IMR-90 (cell line): ENCODE measurements around the gene PSMB2. TPM values are rescaled to one million over a fixed set of nuclear protein-coding genes. Genes with fewer than 3 reads are reported as not detected.

ENCODE experiments used
- ATAC-seq: fragments of 200-7000 bp; cut with Tn5 transposase; 2 replicates; pipeline ENCODE4 v1.9.1; 2020; ENCODE audit warnings: low read depth, mild to moderate bottlenecking, moderate library complexity
- BruUV-seq: library from RNA; stranded (reverse); fragments of 400-500 nt; replicated peaks from 2 replicates; lab custom pipeline; 2021; lab: Mats Ljungman, UMichigan
- CTCF ChIA-PET: fragments of 300-600 bp; formaldehyde crosslinking; extraction: SDS; loops from one replicate; lab custom pipeline; 2021; ENCODE audit warnings: antibody characterized with exemption; lab: Yijun Ruan, JAX
- POLR2A ChIA-PET: fragments of 300-600 bp; sonication (Branson Sonifier 250); formaldehyde crosslinking; loops from one replicate; lab custom pipeline; 2022; ENCODE audit warnings: antibody characterized with exemption; ENCODE audit not compliant: unreplicated experiment; lab: Charles Lee
- DNase-seq: peaks from one replicate; pipeline ENCODE4 v3.0.0; 2013
- H2AFZ ChIP-seq: replicated peaks from 2 replicates; pipeline ENCODE3; 2013; ENCODE audit warnings: low read length, mild to moderate bottlenecking; ENCODE audit not compliant: poor library complexity
- H2AK5ac ChIP-seq: 2 replicates; pipeline ENCODE4 v1.6.1; 2013; ENCODE audit warnings: low read depth, low read length, inconsistent platforms
- H2AK9ac ChIP-seq: replicated peaks from 2 replicates; pipeline ENCODE3; 2013; ENCODE audit warnings: mild to moderate bottlenecking, low read depth, low read length, moderate library complexity; ENCODE audit not compliant: poor library complexity
- H2BK120ac ChIP-seq: 2 replicates; pipeline ENCODE4 v1.6.1; 2013; ENCODE audit warnings: low read depth, low read length, inconsistent platforms
- H2BK15ac ChIP-seq: 3 replicates; pipeline ENCODE4 v1.6.1; 2013; ENCODE audit warnings: low read depth, low read length, inconsistent platforms
- H2BK20ac ChIP-seq: 2 replicates; pipeline ENCODE4 v1.6.1; 2013; ENCODE audit warnings: low read depth, mild to moderate bottlenecking, inconsistent platforms, low read length, moderate library complexity
- H2BK5ac ChIP-seq: 2 replicates; pipeline ENCODE4 v1.6.1; 2013; ENCODE audit warnings: mild to moderate bottlenecking, low read depth, low read length, inconsistent platforms; ENCODE audit not compliant: poor library complexity, severe bottlenecking
- H3K14ac ChIP-seq: replicated peaks from 2 replicates; pipeline ENCODE4 v1.6.1; 2013; ENCODE audit warnings: low read depth, low read length, inconsistent platforms
- H3K18ac ChIP-seq: 2 replicates; pipeline ENCODE4 v1.6.1; 2013; ENCODE audit warnings: low read depth, low read length, control low read depth
- H3K23ac ChIP-seq: 2 replicates; pipeline ENCODE4 v1.6.1; 2013; ENCODE audit warnings: low read depth, low read length, inconsistent platforms
- H3K27ac ChIP-seq: 2 replicates; pipeline ENCODE4 v1.5.1; 2013; ENCODE audit warnings: mild to moderate bottlenecking, control low read depth, low read length; ENCODE audit not compliant: insufficient read depth
- H3K27me3 ChIP-seq: 2 replicates; pipeline ENCODE4 v1.6.1; 2013; ENCODE audit warnings: low read length; ENCODE audit not compliant: control insufficient read depth, insufficient read depth
- H3K36me3 ChIP-seq: 2 replicates; pipeline ENCODE4 v1.6.1; 2013; ENCODE audit warnings: low read length, mixed read lengths; ENCODE audit not compliant: control insufficient read depth, insufficient read depth
- H3K4ac ChIP-seq: 2 replicates; pipeline ENCODE4 v1.6.1; 2013; ENCODE audit warnings: low read depth, low read length, inconsistent platforms
- H3K4me1 ChIP-seq: 2 replicates; pipeline ENCODE4 v1.6.1; 2013; ENCODE audit warnings: low read length, mixed read lengths; ENCODE audit not compliant: control insufficient read depth, insufficient read depth
- H3K4me2 ChIP-seq: 2 replicates; pipeline ENCODE4 v1.6.1; 2013; ENCODE audit warnings: low read depth, mild to moderate bottlenecking, control low read depth, low read length, moderate library complexity
- H3K4me3 ChIP-seq: 2 replicates; pipeline ENCODE4 v1.5.1; 2013; ENCODE audit warnings: low read depth, mild to moderate bottlenecking, control low read depth, low read length, moderate library complexity; ENCODE audit not compliant: insufficient read depth
- H3K56ac ChIP-seq: 2 replicates; pipeline ENCODE4 v1.6.1; 2013; ENCODE audit warnings: low read length, inconsistent platforms; ENCODE audit not compliant: insufficient read depth; ENCODE audit errors: extremely low read depth
- H3K79me1 ChIP-seq, 2 experiments: 2 replicates each; pipeline ENCODE4 v1.6.1; 2013; ENCODE audit warnings: low read length in 2 of 2, inconsistent platforms in 1 of 2, low read depth in 1 of 2
- H3K9ac ChIP-seq: 2 replicates; pipeline ENCODE4 v1.6.1; 2013; ENCODE audit warnings: low read depth, low read length, control low read depth
- H3K9me1 ChIP-seq: 2 replicates; pipeline ENCODE4 v1.6.1; 2013; ENCODE audit warnings: low read length, inconsistent platforms; ENCODE audit not compliant: insufficient read depth
- H3K9me3 ChIP-seq: 2 replicates; pipeline ENCODE4 v1.6.1; 2013; ENCODE audit warnings: low read length; ENCODE audit not compliant: control insufficient read depth, insufficient read depth
- H4K20me1 ChIP-seq: 2 replicates; pipeline ENCODE4 v1.6.1; 2013; ENCODE audit warnings: low read length, inconsistent platforms; ENCODE audit not compliant: insufficient read depth
- H4K5ac ChIP-seq: 2 replicates; pipeline ENCODE4 v1.6.1; 2013; ENCODE audit warnings: mild to moderate bottlenecking, low read depth, low read length, control low read depth
- H4K8ac ChIP-seq, 2 experiments: 2 replicates each; pipeline ENCODE4 v1.6.1; 2013; ENCODE audit warnings: low read depth in 2 of 2, low read length in 2 of 2, control low read depth in 1 of 2, inconsistent platforms in 1 of 2
- H4K91ac ChIP-seq: 2 replicates; pipeline ENCODE4 v1.6.1; 2013; ENCODE audit warnings: low read depth, low read length, inconsistent platforms; ENCODE audit not compliant: insufficient read depth
- CHD1 ChIP-seq: IDR thresholded peaks from 2 replicates; pipeline ENCODE4 v1.6.1; 2012; ENCODE audit warnings: low read depth, low read length, improper control_type of control experiment
- ELK1 ChIP-seq: fragments of 150-350 bp; IDR thresholded peaks from 2 replicates; pipeline ENCODE4 v1.6.1; 2016; ENCODE audit warnings: low read depth, mild to moderate bottlenecking, low read length, moderate library complexity, borderline replicate concordance
- MAFK ChIP-seq: IDR thresholded peaks from 2 replicates; pipeline ENCODE4 v1.6.1; 2012; ENCODE audit warnings: low read depth, low read length, improper control_type of control experiment
- MAZ ChIP-seq: IDR thresholded peaks from 2 replicates; pipeline ENCODE4 v1.6.1; 2012; ENCODE audit warnings: low read depth, mild to moderate bottlenecking, low read length, improper control_type of control experiment, moderate library complexity, borderline replicate concordance
- MXI1 ChIP-seq: IDR thresholded peaks from 2 replicates; pipeline ENCODE4 v1.6.1; 2012; ENCODE audit warnings: low read depth, mild to moderate bottlenecking, low read length, moderate library complexity, borderline replicate concordance
- NFE2L2 ChIP-seq: fragments of 150-350 bp; IDR thresholded peaks from 2 replicates; pipeline ENCODE4 v1.6.1; 2016; ENCODE audit warnings: low read depth, mild to moderate bottlenecking, low read length
- POLR2A ChIP-seq: IDR thresholded peaks from 2 replicates; pipeline ENCODE4 v1.6.1; 2012; ENCODE audit warnings: mild to moderate bottlenecking, low read depth, low read length
- RFX5 ChIP-seq: IDR thresholded peaks from 2 replicates; pipeline ENCODE4 v1.8.0; 2012; ENCODE audit warnings: low read depth, mild to moderate bottlenecking, low read length, moderate library complexity
- WGBS, 2 experiments: methylation state at CpG; one replicate each; pipeline versions ENCODE4 v1.1.5 to v1.1.7; 2013; ENCODE audit warnings: missing lambda C conversion rate in 2 of 2; ENCODE audit not compliant: insufficient read length in 1 of 2; ENCODE audit errors: extremely low coverage in 2 of 2; 5-methylcytosine and 5-hydroxymethylcytosine counted together
- dilution Hi-C: fragments of 300-500 bp; cut with HindIII; formaldehyde crosslinking; loops from one replicate; pipeline ENCODE4 v1.14.3; 2018; ENCODE audit warnings: low sequenced_read_pairs; ENCODE audit not compliant: unreplicated experiment
- in situ Hi-C: fragments of 300-500 bp; cut with MboI; formaldehyde crosslinking; loops from 3 replicates; pipeline ENCODE4 v1.14.3; 2019; ENCODE audit warnings: low sequenced_read_pairs, inconsistent platforms, mixed read lengths
- intact Hi-C: fragments of 100-400 bp; cut with micrococcal nuclease; formaldehyde crosslinking; loops from 2 replicates; pipeline ENCODE4 v1.10.0; 2022
- polyA plus RNA-seq, 3 experiments: library from polyadenylated mRNA; depleted of rRNA; stranded (reverse); fragments of >200 nt; gene quantifications; 2 replicates each; pipeline ENCODE4 v1.2.3, GENCODE V29; 2012; ENCODE audit warnings: low replicate concordance in 1 of 3
- total RNA-seq: library from RNA; depleted of rRNA; stranded (reverse); fragments of >200 nt; gene quantifications from 2 replicates; pipeline ENCODE4 v1.2.3, GENCODE V29; 2012

Gene PSMB2
- total and polyA plus RNA-seq, 2 of the 4 experiments (the other 2 are of a cell fraction) = 23.8 to 86.2 TPM

- Histone ChIP-seq H2AK5ac (no peak overlapping the region), H3K4me2 (peak overlapping the region; percentile 82), H3K4ac (no peak overlapping the region), H3K9me3 (no peaks in the 10 kb centered on the region), H2AK9ac (no peak overlapping the region), H3K23ac (no peak overlapping the region), H4K5ac (no peak overlapping the region), H3K27me3 (peaks cover 14% of the 10 kb centered on the region), H2BK5ac (peak overlapping the region; percentile 28), H3K9ac (peak overlapping the region; percentile 89; the same call in 1 of the 2 replicates), H3K4me3 (peak overlapping the region; percentile 90), H3K56ac (no peak overlapping the region), H3K14ac (no peak overlapping the region), H4K8ac (peak overlapping the region in 1 of 2 experiments; percentile 86; a peak in 3 of 4 replicates), H2BK15ac (no peak overlapping the region), H2BK20ac (no peak overlapping the region), H4K91ac (no peak overlapping the region), H2AFZ (peak overlapping the region; percentile 75), H4K20me1 (no peaks in the 10 kb centered on the region), H3K18ac (no peak overlapping the region), H3K27ac (no peak overlapping the region), H3K4me1 (no peaks in the 10 kb centered on the region), H3K79me1 (peaks cover 4 to 17% of the 10 kb centered on the region in 2 experiments; a peak in 1 of 4 replicates), H3K36me3 (no peaks in the 10 kb centered on the region), H3K9me1 (no peaks in the 10 kb centered on the region), H2BK120ac (no peak overlapping the region)
- dilution Hi-C loops = no loop called here
- ATAC-seq (no peak), DNase-seq (no peak)
- in situ Hi-C loops = loop anchor here (5.0 kb wide), 1 partner anchor 75 kb away; the partner anchor contains the start of gene C1orf216
- TF ChIP-seq POLR2A (no peak), MAZ (no peak), RFX5 (no peak), CHD1 (no peak), ELK1 (no peak), MXI1 (no peak), NFE2L2 (no peak), MAFK (no peak)
- ChIA-PET CTCF (interaction anchor here (0.6 kb wide), 1 partner anchor 146 kb away, joined by 3 read pairs; no protein-coding TSS in a partner anchor), POLR2A (no interaction called here)
- no TSS peak for BruUV-seq
- intact Hi-C loops = loop anchor here (5.0 to 10.0 kb wide), 2 partner anchors 75 to 122 kb away; partner anchors contain the start of genes C1orf216 and CLSPN
- WGBS, 2 experiments = no CpG with 5 or more reads among the region's 14 CpGs
Measured at GRCh38 chr1:35642471-35642955, 1.2 kb upstream of the PSMB2 start.
